Muscle layer of colon (tissue), 2 donors: ENCODE measurements around the gene ZSCAN2.
A peak's percentile ranks its signal among the peaks of the same experiment; 100 is the strongest.

Experiments
- H3K27ac ChIP-seq: one replicate; pipeline ENCODE4 v1.7.0; 2013; ENCODE audit warnings: low read depth, mild to moderate bottlenecking, low read length, moderate library complexity
- H3K27me3 ChIP-seq, 2 donors: one replicate each; pipeline ENCODE4 v1.7.0; 2013; ENCODE audit warnings: low read length in 2 of 2, mild to moderate bottlenecking in 2 of 2; ENCODE audit not compliant: insufficient read depth in 2 of 2, control insufficient read depth in 1 of 2
- H3K36me3 ChIP-seq: one replicate; pipeline ENCODE4 v1.7.0; 2013; ENCODE audit warnings: mild to moderate bottlenecking, low read length; ENCODE audit not compliant: insufficient read depth
- H3K4me1 ChIP-seq: one replicate; pipeline ENCODE4 v1.7.0; 2013; ENCODE audit warnings: mild to moderate bottlenecking, low read length; ENCODE audit not compliant: insufficient read depth
- H3K4me3 ChIP-seq, 2 donors: one replicate each; pipeline ENCODE4 v1.7.0; 2013; ENCODE audit warnings: low read length in 2 of 2, low read depth in 1 of 2, mild to moderate bottlenecking in 1 of 2, moderate library complexity in 1 of 2
- H3K9ac ChIP-seq: one replicate; pipeline ENCODE4 v1.7.0; 2013; ENCODE audit warnings: low read length
- H3K9me3 ChIP-seq: one replicate; pipeline ENCODE4 v1.7.0; 2013; ENCODE audit warnings: mild to moderate bottlenecking, low read length
- donor health status: abdominal sarcoma.
- donor health status: Adenocarcinoma of cecum.

The ZSCAN2 gene

DNA sequence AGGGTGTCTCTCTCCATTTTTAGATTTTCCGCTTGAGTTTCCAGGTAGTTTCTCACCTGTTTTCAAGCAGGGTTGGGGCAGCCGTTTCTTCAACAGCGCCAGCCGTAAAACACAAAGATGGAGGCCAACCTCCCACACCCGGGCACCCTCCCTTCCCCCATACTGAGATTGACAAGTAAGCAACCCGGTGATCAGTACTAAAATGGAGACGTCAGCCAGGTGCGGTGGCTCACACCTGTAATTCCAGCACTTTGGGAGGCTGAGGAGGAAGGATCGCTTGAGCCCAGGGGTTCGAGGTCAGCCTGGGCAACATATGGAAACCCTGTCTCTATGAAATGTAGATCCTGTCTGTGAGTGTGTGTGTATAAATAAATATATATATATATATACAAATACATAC lies 903 bp upstream of the ZSCAN2 start:
- H3K36me3 ChIP-seq = peaks cover 2% of the 10 kb centered on the region
- no peak overlapping the region for H3K27ac ChIP-seq
- H3K4me3 ChIP-seq = no peak overlapping the region
- no peaks in the 10 kb centered on the region for H3K4me1 ChIP-seq
- no peak overlapping the region for H3K9ac ChIP-seq
- H3K9me3 ChIP-seq = no peaks in the 10 kb centered on the region
- no peaks in the 10 kb centered on the region for H3K27me3 ChIP-seq

- no peaks in the 10 kb centered on the region for H3K4me1 ChIP-seq
- no peak overlapping the region for H3K9ac ChIP-seq
- peak overlapping the region; percentile 99 for H3K4me3 ChIP-seq
- H3K27ac ChIP-seq = peak overlapping the region; percentile 80
- no peaks in the 10 kb centered on the region for H3K9me3 ChIP-seq
- no peaks in the 10 kb centered on the region for H3K27me3 ChIP-seq
- peaks cover 6% of the 10 kb centered on the region for H3K36me3 ChIP-seq
Observed at GRCh38 chr15:84600331-84600686, 500 bp upstream of the ZSCAN2 start.

- H3K36me3 ChIP-seq = peaks cover 8% of the 10 kb centered on the region
- H3K27ac ChIP-seq = no peak overlapping the region
- H3K4me3 ChIP-seq = peak overlapping the region; percentile 99
- H3K9ac ChIP-seq = peak overlapping the region; percentile 53
- no peaks in the 10 kb centered on the region for H3K9me3 ChIP-seq
- H3K4me1 ChIP-seq = no peaks in the 10 kb centered on the region
- H3K27me3 ChIP-seq = no peaks in the 10 kb centered on the region
Observed at GRCh38 chr15:84601555-84601838, 688 bp downstream of the ZSCAN2 start.

- Histone ChIP-seq H3K27ac (no peak overlapping the region), H3K9ac (no peak overlapping the region), H3K4me3 (no peak overlapping the region), H3K27me3 (no peaks in the 10 kb centered on the region), H3K9me3 (no peaks in the 10 kb centered on the region), H3K36me3 (peaks cover 15% of the 10 kb centered on the region), H3K4me1 (no peaks in the 10 kb centered on the region)
Observed at GRCh38 chr15:84603630-84604379, 3.0 kb downstream of the ZSCAN2 start.

DNA sequence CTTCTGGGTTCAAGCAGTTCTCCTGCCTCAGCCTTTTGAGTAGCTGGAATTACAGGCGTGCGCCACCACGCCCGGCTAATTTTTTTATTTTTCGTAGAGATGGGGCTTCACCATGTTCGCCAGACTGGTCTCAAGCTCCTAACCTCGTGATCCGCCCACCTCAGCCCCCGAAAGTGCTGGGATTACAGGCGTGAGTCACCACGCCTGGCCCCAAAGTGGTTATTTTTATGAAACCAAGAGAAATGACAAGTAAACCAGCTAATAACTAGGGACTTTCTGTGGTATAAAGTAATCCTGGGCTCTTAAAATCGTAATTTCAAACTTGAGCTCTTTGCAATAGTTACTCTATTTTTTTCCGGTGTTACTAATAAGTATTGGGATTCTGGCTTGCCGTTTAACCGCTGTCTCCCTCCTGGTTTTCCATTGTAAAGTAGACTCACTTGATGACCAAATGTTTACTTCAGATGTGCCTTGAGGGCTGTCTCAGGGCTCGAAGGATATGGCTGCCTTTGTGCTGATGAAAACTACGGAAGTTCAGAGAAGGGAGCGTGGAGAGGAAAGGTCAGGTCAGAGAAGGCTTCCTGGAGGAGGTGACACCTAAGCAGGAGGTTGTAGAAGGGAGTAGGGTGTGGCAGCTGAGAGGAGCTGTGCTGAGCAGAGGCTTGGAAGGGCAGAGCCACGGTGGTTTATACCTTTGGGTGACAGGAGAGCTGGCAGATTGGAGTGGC lies 4.2 kb downstream of the ZSCAN2 start:
- Histone ChIP-seq H3K27me3 (no peaks in the 10 kb centered on the region), H3K9ac (no peak overlapping the region), H3K4me1 (no peaks in the 10 kb centered on the region), H3K9me3 (no peaks in the 10 kb centered on the region), H3K4me3 (no peak overlapping the region), H3K36me3 (peaks cover 17% of the 10 kb centered on the region), H3K27ac (no peak overlapping the region)

DNA sequence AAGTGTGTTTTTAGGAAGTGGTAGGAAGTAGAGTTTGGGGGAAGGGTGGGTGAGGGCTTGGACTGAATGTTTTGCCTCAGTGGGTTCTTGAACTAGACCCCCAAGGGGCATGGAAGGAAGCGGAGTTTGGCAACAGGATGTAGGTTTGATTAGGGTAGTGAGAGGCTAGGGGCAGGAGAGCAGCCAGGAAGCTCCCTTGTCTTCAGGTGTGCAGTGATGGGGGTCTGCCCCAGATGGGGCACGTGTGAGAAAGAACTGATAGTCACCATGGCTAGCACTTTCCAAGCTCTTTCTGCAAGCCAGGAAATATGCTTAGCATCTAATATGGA lies 4.7 kb downstream of the ZSCAN2 start:
- H3K4me1 ChIP-seq = no peaks in the 10 kb centered on the region
- H3K27me3 ChIP-seq = no peaks in the 10 kb centered on the region
- H3K9ac ChIP-seq = no peak overlapping the region
- no peak overlapping the region for H3K4me3 ChIP-seq
- no peaks in the 10 kb centered on the region for H3K9me3 ChIP-seq
- peaks cover 17% of the 10 kb centered on the region for H3K36me3 ChIP-seq
- no peak overlapping the region for H3K27ac ChIP-seq

GRCh38 chr15:84606653-84607120 lies 5.9 kb downstream of the ZSCAN2 start:
- Histone ChIP-seq H3K27ac (no peak overlapping the region), H3K4me3 (no peak overlapping the region), H3K9ac (no peak overlapping the region), H3K4me1 (no peaks in the 10 kb centered on the region), H3K27me3 (no peaks in the 10 kb centered on the region), H3K9me3 (no peaks in the 10 kb centered on the region), H3K36me3 (peaks cover 17% of the 10 kb centered on the region)

DNA sequence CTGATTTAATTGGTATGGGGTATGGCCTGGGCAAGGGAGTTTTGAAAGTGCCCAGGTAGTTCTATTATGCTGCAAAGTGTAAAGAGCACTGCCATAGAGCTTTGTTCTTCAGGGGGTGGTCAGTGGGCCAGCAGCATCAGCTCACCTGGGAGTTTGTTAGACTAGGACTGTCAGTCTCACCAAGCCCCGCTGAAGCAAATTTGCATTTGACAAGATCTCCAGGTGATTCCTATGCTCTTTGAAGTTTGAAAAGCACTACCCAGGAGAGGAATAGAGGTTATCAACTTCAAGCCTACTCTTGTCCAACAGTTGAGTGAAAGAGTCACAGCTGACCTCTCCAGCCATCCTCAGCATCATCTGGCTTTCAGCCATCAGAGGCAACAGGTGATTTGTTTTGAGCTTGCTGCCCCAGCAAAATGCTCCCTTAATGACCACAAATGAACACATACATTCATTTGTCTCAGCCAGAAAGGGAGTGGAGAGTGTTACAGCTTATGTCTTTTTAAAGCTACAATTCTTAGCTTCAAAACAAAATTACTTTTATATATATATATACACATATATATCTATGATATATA lies 8.0 kb downstream of the ZSCAN2 start:
- Histone ChIP-seq H3K4me3 (no peak overlapping the region), H3K27me3 (no peaks in the 10 kb centered on the region), H3K9ac (no peak overlapping the region), H3K27ac (no peak overlapping the region), H3K9me3 (no peaks in the 10 kb centered on the region), H3K36me3 (peaks cover 17% of the 10 kb centered on the region), H3K4me1 (no peaks in the 10 kb centered on the region)

DNA sequence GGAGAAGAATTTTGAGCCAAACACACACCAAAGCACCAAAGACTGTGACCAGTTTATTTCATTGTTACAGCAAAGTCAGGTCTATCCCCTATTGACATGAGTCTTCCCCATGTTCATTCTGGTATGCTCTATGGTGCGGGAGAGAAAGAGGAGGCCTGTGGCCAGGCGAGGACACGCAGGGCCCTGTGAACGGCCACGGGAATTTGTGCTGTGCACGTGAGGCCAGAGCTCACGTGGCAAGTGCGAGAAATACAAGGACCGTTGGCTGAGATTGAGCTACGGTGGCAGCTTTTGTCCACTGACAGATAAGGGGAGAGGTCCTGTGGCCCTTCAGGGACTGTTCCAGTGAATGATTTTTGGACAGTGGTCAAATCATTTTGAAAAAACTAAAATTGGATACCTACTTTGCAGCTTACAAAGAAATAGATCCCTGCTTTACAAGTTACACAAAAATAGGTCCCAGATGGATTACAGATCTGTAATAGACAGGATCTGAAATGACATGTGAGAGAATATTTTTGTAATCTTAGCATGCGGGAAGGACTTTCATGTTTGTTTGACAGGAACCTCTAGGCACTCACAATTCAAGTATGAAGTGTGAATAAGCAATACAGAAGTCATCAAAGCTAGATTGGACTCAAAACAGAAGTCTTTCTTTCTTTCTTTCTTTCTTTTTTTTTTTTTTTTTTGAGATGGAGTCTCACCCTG lies 9.2 kb downstream of the ZSCAN2 start:
- Histone ChIP-seq H3K36me3 (peaks cover 14% of the 10 kb centered on the region), H3K27ac (no peak overlapping the region), H3K9ac (no peak overlapping the region)

DNA sequence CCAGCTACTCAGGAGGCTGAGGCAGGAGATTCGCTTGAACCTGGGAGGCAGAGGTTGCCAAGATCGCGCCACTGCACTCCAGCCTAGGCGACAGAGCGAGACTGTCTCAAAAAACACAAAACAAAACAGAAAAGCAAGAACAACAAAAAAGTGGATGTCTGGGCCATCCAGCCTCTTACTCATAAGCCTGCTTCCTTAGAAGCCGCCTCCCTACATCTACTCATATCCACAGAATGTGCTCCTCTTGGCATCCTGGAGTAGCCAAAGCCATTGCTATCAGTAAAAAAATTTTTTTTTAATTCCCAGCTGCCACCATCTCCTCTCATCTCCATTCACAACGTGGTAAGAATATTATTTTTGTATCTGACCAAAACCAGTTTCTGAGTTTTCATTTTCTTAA lies 10.8 kb downstream of the ZSCAN2 start:
- H3K4me3 ChIP-seq = no peak overlapping the region
- no peak overlapping the region for H3K27ac ChIP-seq
- no peaks in the 10 kb centered on the region for H3K27me3 ChIP-seq
- H3K36me3 ChIP-seq = peaks cover 9% of the 10 kb centered on the region
- no peaks in the 10 kb centered on the region for H3K4me1 ChIP-seq
- no peaks in the 10 kb centered on the region for H3K9me3 ChIP-seq
- no peak overlapping the region for H3K9ac ChIP-seq

More for the DNA sequence above, 9.2 kb downstream of the ZSCAN2 start:
- H3K4me1 ChIP-seq = no peaks in the 10 kb centered on the region
- no peak overlapping the region for H3K4me3 ChIP-seq
- H3K27me3 ChIP-seq = no peaks in the 10 kb centered on the region
- no peaks in the 10 kb centered on the region for H3K9me3 ChIP-seq

DNA sequence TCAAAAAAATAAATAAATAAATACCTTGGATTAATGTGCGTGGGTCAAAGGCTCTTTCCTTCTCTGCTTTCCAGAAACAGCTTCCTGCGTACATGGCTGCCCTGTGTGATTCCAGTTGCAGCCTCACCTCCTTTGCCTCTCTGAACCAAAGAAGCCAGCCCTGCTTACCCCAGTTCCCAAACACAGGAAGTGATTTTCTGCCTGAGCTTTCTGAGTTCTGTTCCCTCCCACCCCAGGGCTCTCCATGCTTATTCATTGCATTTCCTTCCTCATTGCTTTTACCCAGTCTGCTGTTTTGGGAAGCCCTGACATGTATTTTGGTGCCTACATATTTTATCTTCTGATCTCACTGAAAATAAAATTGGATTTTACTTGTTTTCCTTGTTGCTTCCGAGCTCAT lies 15.4 kb downstream of the ZSCAN2 start:
- Histone ChIP-seq H3K4me1 (no peaks in the 10 kb centered on the region), H3K36me3 (peaks cover 7% of the 10 kb centered on the region), H3K27me3 (no peaks in the 10 kb centered on the region), H3K4me3 (no peak overlapping the region), H3K27ac (no peak overlapping the region), H3K9me3 (peaks cover 8% of the 10 kb centered on the region), H3K9ac (no peak overlapping the region)
